Measurements from ENCODE around the gene UBL7. TPM values are rescaled to one million over a fixed set of nuclear protein-coding genes. Genes with fewer than 3 reads are reported as not detected.

Gene UBL7
- total and polyA plus RNA-seq, 3 experiments from 2014 or later: 64.9 to 101 (median 67.7) TPM

GRCh38 chr15:74406992-74407705, 53.8 kb downstream of the UBL7 start:
- H3K4me1 Mint-ChIP-seq: peaks cover 30 to 35% (median 33%) of the 10 kb centered on the region in 3 donors
- H3K36me3 Mint-ChIP-seq: peaks cover 0 to 22% (median 0%) of the 10 kb centered on the region in 3 donors
- Histone ChIP-seq H3K27me3 (ENCODE audit: insufficient read depth, low read length, poor library complexity, severe bottlenecking) (no peaks in the 10 kb centered on the region), H3K36me3 (ENCODE audit: insufficient read depth, low read length) (no peaks in the 10 kb centered on the region), H3K4me1 (ENCODE audit: insufficient read depth, low read length) (peaks cover 23% of the 10 kb centered on the region), H3K27ac (ENCODE audit: low read depth, low read length) (no peak overlapping the region), H3K9me3 (ENCODE audit: low read length) (no peaks in the 10 kb centered on the region), H3K4me3 (ENCODE audit: low read length) (no peak overlapping the region)
- ChIA-PET CTCF (interaction anchor here (0.6 kb wide), 1 partner anchor 31 kb away, joined by 3 read pairs; no protein-coding TSS in a partner anchor), POLR2A (no interaction called here)
- no peaks in the 10 kb centered on the region for H3K9me3 Mint-ChIP-seq
- peak overlapping the region in 7 of 8 donors; percentile 1 to 77 (median 29) for H3K27ac Mint-ChIP-seq
- H3K4me3 Mint-ChIP-seq: no peak overlapping the region
- H3K27me3 Mint-ChIP-seq: peaks cover 0 to 3% of the 10 kb centered on the region in 2 donors
- no peak for DNase-seq

DNA sequence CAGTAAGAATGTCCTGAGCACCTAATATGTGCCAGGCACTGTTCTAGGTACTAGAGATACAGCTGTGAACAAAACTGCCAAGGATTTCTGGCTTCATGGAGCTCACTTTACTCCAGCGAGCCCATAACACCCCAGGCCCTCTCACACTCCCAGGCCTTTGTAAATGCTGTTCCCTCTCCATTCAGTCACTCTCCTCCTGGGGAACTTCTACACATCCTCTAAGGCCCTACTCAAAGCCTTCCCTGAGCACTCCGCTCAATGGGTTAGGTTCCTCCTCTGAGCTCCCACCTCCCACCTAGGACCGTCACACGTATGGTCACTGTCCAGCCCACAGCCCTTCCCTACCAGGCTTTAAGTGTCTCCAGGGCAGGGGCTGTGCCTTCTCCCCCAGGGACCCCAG, 54.4 kb downstream of the UBL7 start:
- H3K27me3 ChIP-seq (ENCODE audit: insufficient read depth, low read length, poor library complexity, severe bottlenecking): no peaks in the 10 kb centered on the region
- POLR2A ChIA-PET: interaction anchor here (1.4 kb wide), 1 partner anchor 13 kb away, joined by 3 read pairs; no protein-coding TSS in a partner anchor
- Mint-ChIP-seq H3K4me3 (no peak overlapping the region), H3K27me3 (peaks cover 0 to 3% of the 10 kb centered on the region in 2 donors), H3K9me3 (no peaks in the 10 kb centered on the region), H3K4me1 (peaks cover 37 to 41% (median 39%) of the 10 kb centered on the region in 3 donors), H3K27ac (peak overlapping the region in 7 of 8 donors; percentile 1 to 77 (median 35)), H3K36me3 (peaks cover 0 to 16% (median 0%) of the 10 kb centered on the region in 3 donors)
- no peak overlapping the region for H3K4me3 ChIP-seq (ENCODE audit: low read length)
- no peak for DNase-seq
- H3K9me3 ChIP-seq (ENCODE audit: low read length): no peaks in the 10 kb centered on the region
- CTCF ChIA-PET: interaction anchor here (0.6 kb wide), 1 partner anchor 31 kb away, joined by 3 read pairs; no protein-coding TSS in a partner anchor
- no peak overlapping the region for H3K27ac ChIP-seq (ENCODE audit: low read depth, low read length)
- H3K36me3 ChIP-seq (ENCODE audit: insufficient read depth, low read length): no peaks in the 10 kb centered on the region
- peaks cover 29% of the 10 kb centered on the region for H3K4me1 ChIP-seq (ENCODE audit: insufficient read depth, low read length)

DNA sequence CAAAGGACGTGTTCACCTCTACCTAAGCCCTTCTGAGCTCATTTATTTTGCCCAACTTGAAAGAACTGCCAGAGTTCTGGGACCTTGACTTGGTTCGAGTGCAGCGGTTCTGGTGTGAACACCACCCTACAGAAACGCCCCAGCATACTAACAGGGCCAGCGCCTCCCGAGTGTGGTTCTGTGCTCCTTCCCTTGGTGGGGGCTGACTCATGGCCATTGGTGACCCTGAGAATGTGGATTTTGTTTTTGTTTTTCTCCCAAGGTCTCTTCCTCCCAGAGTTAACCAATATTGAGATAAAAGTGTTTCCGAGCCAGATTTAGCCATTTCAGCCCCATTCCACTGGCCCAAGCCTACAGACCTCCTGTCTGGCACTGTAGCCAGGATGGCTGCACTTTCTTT, 55.1 kb downstream of the UBL7 start:
- H3K27me3 ChIP-seq (ENCODE audit: insufficient read depth, low read length, poor library complexity, severe bottlenecking): no peaks in the 10 kb centered on the region
- Mint-ChIP-seq H3K27me3 (peaks cover 0 to 3% of the 10 kb centered on the region in 2 donors), H3K27ac (peak overlapping the region; percentile 5 to 87 (median 41)), H3K4me1 (peaks cover 44 to 48% (median 46%) of the 10 kb centered on the region in 3 donors), H3K4me3 (no peak overlapping the region), H3K36me3 (peaks cover 0 to 9% (median 0%) of the 10 kb centered on the region in 3 donors), H3K9me3 (no peaks in the 10 kb centered on the region)
- DNase-seq: no peak
- H3K4me1 ChIP-seq (ENCODE audit: insufficient read depth, low read length): peaks cover 36% of the 10 kb centered on the region
- ChIA-PET POLR2A (interaction anchor here (1.4 kb wide), 1 partner anchor 12 kb away, joined by 3 read pairs; no protein-coding TSS in a partner anchor), CTCF (interaction anchor here (6.2 kb wide), 1 partner anchor 24 kb away, joined by 35 read pairs; no protein-coding TSS in a partner anchor)
- H3K4me3 ChIP-seq (ENCODE audit: low read length): no peak overlapping the region
- H3K36me3 ChIP-seq (ENCODE audit: insufficient read depth, low read length): no peaks in the 10 kb centered on the region
- H3K9me3 ChIP-seq (ENCODE audit: low read length): no peaks in the 10 kb centered on the region
- no peak overlapping the region for H3K27ac ChIP-seq (ENCODE audit: low read depth, low read length)

DNA sequence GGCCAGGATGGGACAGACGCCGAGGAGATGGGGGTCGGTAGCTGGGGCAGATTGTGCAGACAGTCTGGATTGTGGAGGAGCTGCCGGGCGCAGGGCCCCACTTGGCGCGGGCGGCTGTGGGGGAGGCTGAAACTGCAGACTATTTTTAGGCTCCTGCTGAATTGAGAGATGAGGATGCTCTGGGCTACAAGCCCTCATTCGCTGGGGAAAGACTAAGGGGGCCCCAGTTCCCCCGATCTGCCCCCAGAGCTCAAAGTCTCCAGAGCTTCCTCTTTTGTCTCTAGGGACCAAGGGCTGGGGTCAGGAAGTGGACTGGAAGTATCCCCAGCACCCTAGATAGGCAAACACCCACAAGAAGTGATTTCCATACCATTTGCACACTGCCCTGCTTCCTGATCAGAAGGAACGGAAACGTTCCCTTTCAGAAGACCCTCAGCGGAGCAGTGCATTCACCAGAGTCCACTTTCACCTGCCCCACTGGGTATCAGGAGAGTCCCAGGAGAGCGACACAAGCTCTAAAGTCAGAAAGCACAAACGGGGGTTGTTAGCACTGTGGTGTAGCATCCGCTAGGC, 56.9 kb downstream of the UBL7 start:
- Mint-ChIP-seq H3K4me1 (peaks cover 59 to 65% (median 61%) of the 10 kb centered on the region in 3 donors), H3K36me3 (no peaks in the 10 kb centered on the region), H3K9me3 (no peaks in the 10 kb centered on the region), H3K27me3 (peaks cover 0 to 3% of the 10 kb centered on the region in 2 donors), H3K27ac (peak overlapping the region; percentile 35 to 95 (median 70)), H3K4me3 (peak overlapping the region in 1 of 7 donors; percentile 12)
- H3K4me3 ChIP-seq (ENCODE audit: low read length): no peak overlapping the region
- CTCF ChIA-PET: interaction anchor here (1.1 to 6.2 kb wide), 6 partner anchors 19 to 30 kb away, joined by 3 to 35 read pairs (median 8); no protein-coding TSS in a partner anchor
- no peaks in the 10 kb centered on the region for H3K27me3 ChIP-seq (ENCODE audit: insufficient read depth, low read length, poor library complexity, severe bottlenecking)
- no peaks in the 10 kb centered on the region for H3K36me3 ChIP-seq (ENCODE audit: insufficient read depth, low read length)
- no peaks in the 10 kb centered on the region for H3K9me3 ChIP-seq (ENCODE audit: low read length)
- peaks cover 51% of the 10 kb centered on the region for H3K4me1 ChIP-seq (ENCODE audit: insufficient read depth, low read length)
- POLR2A ChIA-PET: interaction anchor here (2.9 kb wide), 1 partner anchor 28 kb away, joined by 18 read pairs; no protein-coding TSS in a partner anchor
- DNase-seq: no peak
- H3K27ac ChIP-seq (ENCODE audit: low read depth, low read length): no peak overlapping the region

- Mint-ChIP-seq H3K4me3 (peak overlapping the region in 3 of 7 donors; percentile 12 to 66 (median 19)), H3K9me3 (no peaks in the 10 kb centered on the region), H3K27ac (peak overlapping the region; percentile 61 to 96 (median 81)), H3K27me3 (peaks cover 0 to 3% of the 10 kb centered on the region in 2 donors), H3K36me3 (no peaks in the 10 kb centered on the region), H3K4me1 (peaks cover 64 to 70% (median 65%) of the 10 kb centered on the region in 3 donors)
- peak overlapping the region; percentile 11 for H3K4me3 ChIP-seq (ENCODE audit: low read length)
- POLR2A ChIA-PET: interaction anchor here (2.9 kb wide), 1 partner anchor 28 kb away, joined by 18 read pairs; no protein-coding TSS in a partner anchor
- H3K27ac ChIP-seq (ENCODE audit: low read depth, low read length): peak overlapping the region; percentile 39
- CTCF ChIA-PET: interaction anchor here (1.1 to 6.2 kb wide), 9 partner anchors 9 to 38 kb away, joined by 3 to 35 read pairs (median 7); no protein-coding TSS in a partner anchor
- H3K4me1 ChIP-seq (ENCODE audit: insufficient read depth, low read length): peaks cover 51% of the 10 kb centered on the region
- H3K27me3 ChIP-seq (ENCODE audit: insufficient read depth, low read length, poor library complexity, severe bottlenecking): no peaks in the 10 kb centered on the region
- no peak for DNase-seq
- no peaks in the 10 kb centered on the region for H3K9me3 ChIP-seq (ENCODE audit: low read length)
- no peaks in the 10 kb centered on the region for H3K36me3 ChIP-seq (ENCODE audit: insufficient read depth, low read length)
These were observed 57.4 kb downstream of the UBL7 start for GRCh38 chr15:74403588-74403919.

DNA sequence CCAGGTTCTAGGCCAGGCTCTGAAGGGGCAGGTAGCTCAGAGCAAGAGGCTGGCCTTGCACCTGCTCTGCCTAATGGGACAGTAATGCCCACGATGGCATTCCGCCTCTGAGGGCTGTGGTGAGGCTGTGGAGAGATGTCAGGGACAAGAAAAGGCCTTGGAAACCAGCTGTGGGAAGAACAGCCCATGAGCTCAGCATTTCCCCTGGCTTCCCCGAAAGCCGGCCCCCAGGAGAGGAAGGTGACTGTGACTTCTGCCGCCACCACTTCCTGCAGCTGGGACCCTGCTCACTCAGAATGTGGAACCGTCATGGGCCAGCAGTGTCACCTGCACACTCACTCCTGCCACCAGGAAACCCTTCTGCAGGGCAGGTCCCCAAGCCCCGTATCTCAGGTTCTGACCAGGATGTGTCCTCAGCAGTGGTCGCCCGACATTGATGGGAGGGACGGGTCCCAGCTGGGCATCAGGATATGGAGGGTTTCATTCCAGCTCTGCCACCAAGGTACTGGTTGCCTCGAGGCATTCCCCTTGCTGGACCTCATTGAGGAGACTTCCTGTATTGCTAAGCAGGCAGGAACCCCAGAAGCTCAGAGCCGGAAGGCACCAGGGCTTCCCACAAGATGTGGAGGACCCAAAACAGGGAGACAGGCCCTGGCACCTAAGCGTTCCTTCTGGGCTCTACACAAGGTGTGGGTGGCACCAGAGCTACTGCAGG, 57.9 kb downstream of the UBL7 start:
- no peaks in the 10 kb centered on the region for H3K27me3 ChIP-seq (ENCODE audit: insufficient read depth, low read length, poor library complexity, severe bottlenecking)
- H3K9me3 ChIP-seq (ENCODE audit: low read length): no peaks in the 10 kb centered on the region
- Mint-ChIP-seq H3K4me1 (peaks cover 69 to 76% (median 71%) of the 10 kb centered on the region in 3 donors), H3K36me3 (no peaks in the 10 kb centered on the region), H3K4me3 (peak overlapping the region in 6 of 7 donors; percentile 12 to 78 (median 64)), H3K27ac (peak overlapping the region; percentile 61 to 96 (median 81)), H3K27me3 (peaks cover 0 to 1% of the 10 kb centered on the region in 2 donors), H3K9me3 (no peaks in the 10 kb centered on the region)
- H3K27ac ChIP-seq (ENCODE audit: low read depth, low read length): peak overlapping the region; percentile 39
- H3K4me3 ChIP-seq (ENCODE audit: low read length): peak overlapping the region; percentile 11
- CTCF ChIA-PET: interaction anchor here (0.6 to 6.2 kb wide), 12 partner anchors 10 to 143 kb away, joined by 3 to 35 read pairs (median 5); no protein-coding TSS in a partner anchor
- POLR2A ChIA-PET: interaction anchor here (1.0 to 2.9 kb wide), 3 partner anchors 18 to 29 kb away, joined by 3 to 18 read pairs (median 4); no protein-coding TSS in a partner anchor
- H3K4me1 ChIP-seq (ENCODE audit: insufficient read depth, low read length): peaks cover 51% of the 10 kb centered on the region
- H3K36me3 ChIP-seq (ENCODE audit: insufficient read depth, low read length): no peaks in the 10 kb centered on the region
- peak; percentile 30 to 73 (median 46) for DNase-seq

GRCh38 chr15:74402337-74402841, 58.6 kb downstream of the UBL7 start:
- H3K4me1 Mint-ChIP-seq: peaks cover 74 to 82% (median 77%) of the 10 kb centered on the region in 3 donors
- ChIA-PET CTCF (interaction anchor here (0.6 to 6.2 kb wide), 12 partner anchors 10 to 144 kb away, joined by 3 to 35 read pairs (median 5); no protein-coding TSS in a partner anchor), POLR2A (interaction anchor here (1.0 to 2.9 kb wide), 3 partner anchors 18 to 29 kb away, joined by 3 to 18 read pairs (median 4); no protein-coding TSS in a partner anchor)
- peaks cover 51% of the 10 kb centered on the region for H3K4me1 ChIP-seq (ENCODE audit: insufficient read depth, low read length)
- no peak overlapping the region for H3K4me3 ChIP-seq (ENCODE audit: low read length)
- peak in 1 of 5 donors; percentile 32 for DNase-seq
- H3K36me3 Mint-ChIP-seq: no peaks in the 10 kb centered on the region
- H3K27me3 ChIP-seq (ENCODE audit: insufficient read depth, low read length, poor library complexity, severe bottlenecking): no peaks in the 10 kb centered on the region
- H3K27ac ChIP-seq (ENCODE audit: low read depth, low read length): no peak overlapping the region
- H3K9me3 ChIP-seq (ENCODE audit: low read length): no peaks in the 10 kb centered on the region
- no peaks in the 10 kb centered on the region for H3K36me3 ChIP-seq (ENCODE audit: insufficient read depth, low read length)
- H3K27me3 Mint-ChIP-seq: peaks cover 0 to 1% of the 10 kb centered on the region in 2 donors
- peak overlapping the region; percentile 55 to 95 (median 79) for H3K27ac Mint-ChIP-seq
- H3K4me3 Mint-ChIP-seq: peak overlapping the region; percentile 2 to 78 (median 61)
- H3K9me3 Mint-ChIP-seq: no peaks in the 10 kb centered on the region
